Activated CD8-positive, alpha-beta memory T cell treated with anti-CD3 and anti-CD28 coated beads for 48 hours (primary cell): ENCODE data around the gene LRFN2.

Experiments used
- DNase-seq, 3 experiments: peaks; one replicate each; pipeline ENCODE4 v3.0.0-alpha.2; 2020; ENCODE audit warnings: low read depth in 2 of 3, low spot score in 2 of 3

LRFN2 gene

GRCh38 chr6:40380271-40380670 lies 206.9 kb downstream of the LRFN2 start:
- no peak for DNase-seq

GRCh38 chr6:40379811-40380210 lies 207.4 kb downstream of the LRFN2 start:
- no peak for DNase-seq

GRCh38 chr6:40378725-40379074 lies 208.5 kb downstream of the LRFN2 start:
- no peak for DNase-seq

- no peak for DNase-seq
Measured at GRCh38 chr6:40378071-40378724, 209.0 kb downstream of the LRFN2 start.

- no peak for DNase-seq
Measured at GRCh38 chr6:40377173-40377806, 209.9 kb downstream of the LRFN2 start.

- DNase-seq = no peak
Measured at GRCh38 chr6:40376113-40376650, 211.0 kb downstream of the LRFN2 start.

- DNase-seq = no peak
Measured at GRCh38 chr6:40373267-40373666, 213.9 kb downstream of the LRFN2 start.

GRCh38 chr6:40371621-40372020 lies 215.5 kb downstream of the LRFN2 start:
- no peak for DNase-seq

- DNase-seq = no peak
Measured at GRCh38 chr6:40371095-40371494, 216.1 kb downstream of the LRFN2 start.

GRCh38 chr6:40369891-40370290 lies 217.3 kb downstream of the LRFN2 start:
- no peak for DNase-seq

GRCh38 chr6:40369042-40369441 lies 218.1 kb downstream of the LRFN2 start:
- DNase-seq = no peak

GRCh38 chr6:40362859-40363258 lies 224.3 kb downstream of the LRFN2 start:
- DNase-seq = no peak

- no peak for DNase-seq
Measured at GRCh38 chr6:40359808-40360207, 227.4 kb downstream of the LRFN2 start.

- DNase-seq = no peak
Measured at GRCh38 chr6:40358473-40359460, 228.4 kb downstream of the LRFN2 start.

- DNase-seq = no peak
Measured at GRCh38 chr6:40356242-40356910, 230.8 kb downstream of the LRFN2 start.

- DNase-seq = no peak
Measured at GRCh38 chr6:40355532-40355931, 231.6 kb downstream of the LRFN2 start.

- DNase-seq = no peak
Measured at GRCh38 chr6:40355066-40355465, 232.1 kb downstream of the LRFN2 start.

- DNase-seq = no peak
Measured at GRCh38 chr6:40353967-40354452, 233.2 kb downstream of the LRFN2 start.

GRCh38 chr6:40353197-40353966 lies 233.8 kb downstream of the LRFN2 start:
- DNase-seq = no peak

GRCh38 chr6:40352527-40353170 lies 234.5 kb downstream of the LRFN2 start:
- no peak for DNase-seq
